ENCODE data around the gene SPEF2.

DNA sequence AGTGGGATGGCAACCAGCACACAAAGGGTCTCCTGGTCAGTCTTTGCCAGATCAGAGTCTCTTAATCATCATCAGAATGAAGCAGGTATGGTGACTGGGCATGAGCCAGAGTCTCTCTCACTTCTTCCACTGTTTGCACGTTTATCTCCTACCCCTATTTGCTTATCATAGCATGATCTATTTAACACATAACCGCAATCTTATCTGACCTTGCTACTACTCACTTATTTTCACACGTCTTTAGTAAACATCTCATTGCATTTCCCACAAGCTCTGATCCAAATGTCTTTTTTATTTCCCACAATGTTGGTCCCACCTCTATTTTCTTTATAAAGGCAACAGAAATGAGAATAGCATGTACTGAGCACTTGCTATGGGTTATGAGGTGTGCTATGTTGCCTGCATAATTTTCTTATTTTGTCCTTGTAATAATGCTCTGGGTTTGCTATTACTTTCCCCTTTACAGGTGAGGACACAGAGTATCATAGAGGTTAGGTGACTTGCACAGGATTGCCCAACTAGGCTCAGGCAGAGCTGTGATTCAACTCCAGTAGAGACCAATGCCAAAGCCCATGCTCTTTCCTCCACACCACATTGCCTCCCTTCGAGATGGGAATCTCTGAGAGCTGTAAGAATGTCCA, 199.3 kb downstream of the SPEF2 start:
- no peak for TF ChIP-seq POLR2AphosphoS5 (IDR thresholded peaks at IDR 0.05; ENCODE audit: low read depth, low read length)
- no peak for TF ChIP-seq POLR2A (IDR thresholded peaks at IDR 0.05; ENCODE audit: low read depth, low read length)
- no peak for TF ChIP-seq TAF1 (IDR thresholded peaks at IDR 0.05; ENCODE audit: borderline replicate concordance, low read depth, low read length)

All from GM12892 (cell line).